Measurements from ENCODE around the gene GCNT1.
"Not testable (repeated sequence)": the region's sequence is repeated elsewhere in the genome, so short reads cannot be mapped to it uniquely, and the experiment has no call there.

The GCNT1 gene

GRCh38 chr9:76458903-76459693, at the start of gene GCNT1:
Gene GCNT1 (plus strand): TSS chr9:76459182. CDS start chr9:76502382, 43,200 bp downstream.
- DNase-seq = peak; percentile 96

GRCh38 chr9:76412638-76413037, 46.3 kb upstream of the GCNT1 start:
- no peak for DNase-seq

DNA sequence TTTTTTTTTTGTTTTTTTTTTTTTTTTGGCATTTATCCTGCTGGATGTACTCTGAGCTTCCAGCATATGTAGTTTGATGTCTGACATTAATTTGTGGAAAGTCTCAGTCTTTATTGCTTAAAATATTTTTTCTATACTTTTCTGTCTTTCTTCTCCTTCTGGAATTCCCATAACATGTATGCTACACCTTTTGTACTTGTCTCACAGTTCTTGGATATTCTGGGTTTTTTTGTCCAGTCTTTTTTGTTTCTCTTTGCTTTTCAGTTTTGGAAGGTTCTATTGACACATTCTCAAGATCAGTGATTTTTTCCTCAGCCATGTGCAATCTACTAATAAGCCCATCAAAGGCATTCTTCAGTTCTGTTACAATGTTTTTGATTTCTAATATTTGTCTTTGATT, 45.3 kb upstream of the GCNT1 start:
- DNase-seq = no peak

GRCh38 chr9:76414661-76415060, 44.3 kb upstream of the GCNT1 start:
- DNase-seq = no peak

- no peak for DNase-seq
Measured at GRCh38 chr9:76415154-76415553, 43.8 kb upstream of the GCNT1 start.

- no peak for DNase-seq
Measured at GRCh38 chr9:76415731-76416130, 43.3 kb upstream of the GCNT1 start.

- no peak for DNase-seq
Measured at GRCh38 chr9:76417394-76417793, 41.6 kb upstream of the GCNT1 start.

GRCh38 chr9:76419782-76420380, 39.1 kb upstream of the GCNT1 start:
- no peak for DNase-seq

DNA sequence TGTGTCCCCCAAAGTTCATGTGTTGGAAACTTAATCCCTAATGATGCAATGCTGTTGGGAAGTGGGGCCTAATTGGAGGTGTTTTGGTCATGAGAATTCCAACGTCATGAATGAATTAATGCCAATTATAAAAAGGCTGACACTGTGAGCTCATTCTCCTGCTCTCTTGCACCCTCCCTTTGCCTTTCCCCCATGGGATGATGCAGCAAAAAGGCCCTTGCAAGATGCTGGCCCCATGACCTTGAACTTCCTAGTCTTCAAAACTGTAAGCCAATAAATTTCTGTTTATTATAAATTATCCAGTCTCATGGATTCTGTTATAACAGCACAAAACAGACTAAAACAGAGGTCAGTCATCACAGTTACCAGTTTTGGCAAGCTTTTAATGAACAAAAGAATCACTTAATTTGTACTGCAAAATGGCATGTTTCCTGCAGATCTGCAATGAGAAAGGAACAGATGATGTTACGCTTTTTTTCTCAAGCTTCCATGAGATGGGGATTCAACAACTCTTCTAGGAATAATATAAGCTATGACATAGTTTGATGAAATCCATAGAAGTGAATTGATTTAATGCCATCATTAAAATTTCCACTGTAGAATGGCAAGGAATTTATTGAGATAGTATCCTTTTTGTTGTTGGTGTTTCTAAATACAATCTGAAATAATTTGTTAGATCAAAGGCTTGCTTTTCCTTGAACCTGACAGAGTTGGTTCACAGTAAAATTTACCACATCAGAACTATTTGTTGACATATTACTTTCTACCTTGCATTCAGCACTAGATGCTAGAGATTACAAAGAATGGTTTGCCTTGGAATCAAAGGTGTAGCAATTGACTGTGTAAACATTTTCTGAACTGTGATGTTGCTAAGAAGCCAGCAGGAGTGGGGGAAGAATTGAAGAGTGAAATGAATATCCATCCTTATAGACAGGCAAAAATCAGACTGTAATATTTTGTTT, 35.5 kb upstream of the GCNT1 start:
- peak; percentile 37 for DNase-seq

DNA sequence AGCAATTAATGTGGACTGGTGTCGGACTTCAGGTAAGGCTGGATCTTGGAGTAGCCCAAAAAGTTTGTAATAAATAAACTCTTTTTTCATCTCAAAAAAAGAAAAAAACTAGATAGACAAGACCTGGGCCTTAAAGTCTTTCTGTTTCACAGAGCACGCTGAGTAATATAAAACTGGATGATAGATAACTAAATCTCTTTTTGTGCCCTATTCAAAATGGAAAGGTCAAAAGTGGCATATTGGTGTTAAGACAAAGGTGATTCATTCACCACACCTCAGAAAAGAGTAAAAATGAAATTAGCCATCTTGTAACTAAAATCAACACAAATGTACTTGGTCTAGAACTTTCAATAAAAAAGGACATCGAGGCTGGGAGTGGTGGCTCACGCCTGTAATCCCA, 34.5 kb upstream of the GCNT1 start:
- DNase-seq = peak; percentile 75

DNA sequence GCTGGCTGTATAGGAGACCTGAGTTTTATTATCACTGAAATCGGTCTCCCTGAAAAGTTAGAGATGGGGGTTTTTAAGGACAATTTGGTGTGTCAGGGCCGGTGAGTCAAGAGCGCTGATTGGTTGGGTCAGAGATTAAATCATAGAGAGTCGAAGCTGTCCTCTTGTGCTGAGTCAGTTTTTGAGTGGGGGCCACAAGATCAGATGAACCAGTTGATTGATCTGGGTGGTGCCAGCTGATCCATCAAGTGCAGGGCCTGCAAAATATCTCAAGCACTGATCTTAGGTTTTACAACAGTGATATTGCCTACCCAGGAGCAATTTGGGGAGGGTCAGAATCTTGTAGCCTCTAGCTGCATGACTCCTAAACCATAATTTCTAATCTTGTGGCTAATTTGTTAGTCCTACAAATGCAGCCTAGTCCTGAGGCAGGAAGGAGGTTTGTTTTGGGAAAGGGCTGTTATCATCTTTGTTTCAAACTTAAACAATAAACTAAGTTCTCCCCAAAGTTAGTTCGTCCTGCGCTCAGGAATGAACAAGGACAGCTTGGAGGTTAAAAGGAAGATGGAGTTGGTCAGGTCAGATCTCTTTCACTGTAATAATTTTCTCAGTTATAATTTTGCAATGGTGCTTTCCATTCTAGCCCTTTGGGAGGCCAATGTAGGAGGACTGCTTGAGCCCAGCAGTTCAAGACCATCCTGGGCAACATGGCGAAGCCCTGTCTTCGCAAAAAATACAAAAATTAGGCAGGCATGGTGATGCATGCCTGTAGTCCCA, 33.1 kb upstream of the GCNT1 start:
- DNase-seq = no peak

DNA sequence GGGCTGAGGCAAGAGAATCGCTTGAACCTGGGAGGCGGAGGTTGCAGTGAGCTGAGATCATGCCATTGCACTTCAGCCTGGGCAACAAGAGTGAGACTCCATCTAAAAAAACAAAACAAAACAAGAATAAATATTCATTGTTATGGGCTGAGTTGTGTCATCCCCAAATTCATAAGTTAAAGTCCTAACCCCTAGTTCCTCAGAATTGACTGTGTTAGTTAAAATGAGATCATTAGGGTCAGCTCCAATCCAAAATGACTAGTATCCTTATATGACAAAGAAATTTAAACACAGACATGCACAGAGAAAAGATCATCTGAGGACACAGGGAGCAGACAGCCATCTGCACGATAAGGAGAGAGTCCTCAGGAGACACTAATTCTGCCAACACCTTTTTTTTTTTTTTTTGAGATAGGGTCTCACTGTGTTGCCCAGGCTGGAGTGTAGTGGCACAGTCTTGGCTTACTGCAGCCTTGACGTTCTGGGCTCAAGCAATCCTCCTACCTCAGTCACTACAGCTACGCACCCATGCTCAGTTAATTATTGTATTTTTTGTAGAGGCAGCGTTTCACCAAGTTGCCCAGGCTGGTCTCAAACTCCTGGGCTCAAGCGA, 32.1 kb upstream of the GCNT1 start:
- DNase-seq = no peak

- no peak for DNase-seq
Measured at GRCh38 chr9:76431601-76432000, 27.4 kb upstream of the GCNT1 start.

DNA sequence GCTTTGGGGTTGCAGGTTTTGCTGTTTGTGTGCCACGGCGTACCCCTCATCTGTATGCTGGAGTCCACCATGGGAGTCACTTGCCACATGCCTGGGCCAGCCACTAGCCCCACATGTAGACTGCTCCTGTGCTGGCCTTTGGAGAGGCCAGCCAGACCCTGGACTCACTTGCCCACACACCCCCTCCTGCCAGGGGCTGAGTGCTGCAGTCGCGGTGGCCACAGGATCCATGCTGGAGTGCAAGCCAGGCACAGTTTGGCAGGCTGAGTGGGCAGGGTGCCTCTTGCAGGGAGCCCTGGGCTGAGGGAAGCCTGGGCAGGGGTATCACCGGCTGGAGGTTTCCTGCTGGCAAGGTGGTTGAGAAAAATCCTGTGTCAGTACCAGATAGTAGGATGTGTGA, 25.6 kb upstream of the GCNT1 start:
- DNase-seq = no peak

- DNase-seq = no peak
Measured at GRCh38 chr9:76433836-76434235, 25.1 kb upstream of the GCNT1 start.

DNA sequence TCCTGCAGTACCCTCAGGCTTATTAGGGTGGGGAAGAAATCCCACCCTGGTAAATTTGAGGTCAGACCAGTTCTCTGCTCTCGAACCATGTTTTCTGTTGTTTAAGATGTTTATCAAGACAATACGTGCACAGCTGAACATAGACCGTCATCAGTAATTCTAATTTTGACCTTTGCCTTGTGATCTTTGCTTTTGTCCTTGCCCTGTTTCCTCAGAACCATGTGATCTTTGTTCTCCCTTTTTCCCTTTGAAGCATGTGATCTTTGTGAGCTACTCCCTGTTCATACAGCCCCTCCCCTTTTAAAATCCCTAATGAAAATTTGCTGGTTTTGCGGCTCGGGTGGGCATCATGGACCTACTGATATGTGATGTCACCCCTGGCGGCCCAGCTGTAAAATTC, 24.1 kb upstream of the GCNT1 start:
- DNase-seq = not testable (repeated sequence)

- not testable (repeated sequence) for DNase-seq
Measured at GRCh38 chr9:76437017-76437699, 21.8 kb upstream of the GCNT1 start.

DNA sequence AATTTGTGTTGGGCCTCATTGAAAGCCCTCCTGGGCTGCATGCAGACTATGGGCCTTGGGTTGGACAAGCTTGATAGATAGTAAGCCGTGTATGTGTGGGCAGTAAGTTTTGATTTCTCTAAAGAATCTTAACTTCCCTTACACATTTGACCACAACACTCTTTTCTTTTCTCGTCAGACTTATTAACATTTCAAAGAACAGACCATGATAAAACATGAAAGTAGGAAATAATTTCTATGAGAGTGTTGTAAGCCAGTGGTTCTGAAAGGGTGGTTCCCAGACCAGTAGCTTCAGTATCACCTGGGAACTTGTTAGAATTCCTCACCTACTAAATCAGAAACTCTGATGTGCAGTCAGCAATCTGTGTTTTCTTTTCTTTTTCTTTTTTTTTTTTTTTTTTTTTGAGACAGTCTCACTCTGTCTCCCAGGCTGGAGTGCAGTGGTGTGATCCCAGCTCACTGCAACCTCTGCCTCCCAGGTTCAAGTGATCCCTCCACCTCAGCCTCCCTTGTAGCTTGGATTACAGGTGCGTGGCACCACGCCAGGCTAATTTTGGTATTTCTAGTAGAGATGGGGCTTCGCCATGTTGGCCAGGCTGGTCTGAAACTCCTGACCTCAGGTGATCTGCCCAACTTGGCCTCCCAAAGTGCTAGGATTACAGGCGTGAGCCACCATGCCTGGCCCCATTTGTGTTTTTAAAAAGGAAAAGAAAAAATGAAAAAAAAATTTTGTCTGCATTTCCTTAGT, 20.0 kb upstream of the GCNT1 start:
- DNase-seq = peak; percentile 76

DNA sequence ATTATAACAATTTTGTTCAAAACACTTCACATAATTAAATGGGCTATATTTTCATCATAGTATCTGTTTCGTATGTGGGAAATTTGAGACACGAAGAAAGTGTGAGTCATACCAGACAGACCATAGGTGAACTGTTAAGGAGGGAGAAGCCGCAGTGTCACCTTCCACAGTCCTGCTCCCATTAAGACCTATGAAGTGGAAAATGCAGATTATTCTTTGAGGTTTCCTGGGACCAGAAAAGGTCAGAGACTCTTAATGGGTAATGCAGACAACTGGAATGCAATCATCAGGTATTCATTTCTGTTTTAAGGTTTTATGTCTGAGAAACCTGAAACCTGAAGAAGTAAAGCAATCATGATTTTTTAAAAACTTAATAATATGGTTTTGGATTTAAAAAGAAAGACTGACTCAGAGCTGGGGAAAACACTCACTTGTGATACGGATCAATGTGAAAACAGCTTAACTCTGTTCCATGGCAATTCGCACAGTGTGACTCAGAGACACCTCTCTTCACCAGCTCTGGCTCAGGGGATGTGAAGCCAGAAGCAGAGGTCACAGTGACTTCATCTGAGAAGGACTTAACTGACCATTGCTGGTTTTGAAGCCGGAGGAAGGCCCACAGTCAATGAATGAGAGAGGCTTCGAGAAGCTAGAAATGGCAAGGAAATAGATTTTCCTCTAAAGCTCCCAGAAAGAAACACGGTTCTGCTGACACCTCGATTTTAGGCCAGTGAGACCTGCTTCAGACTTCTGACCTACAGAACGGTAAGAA, 17.2 kb upstream of the GCNT1 start:
- DNase-seq = peak; percentile 83

GRCh38 chr9:76443887-76444286, 15.1 kb upstream of the GCNT1 start:
- no peak for DNase-seq

Measured in activated CD4-positive, alpha-beta T cell treated with anti-CD3 and anti-CD28 coated beads, Interleukin-10, Interleukin-2, amounts not matched to agents 100 ng/mL and 50 ng/mL, durations not matched to agents 16 hours and 8 hours (primary cell).